HCT116 (cell line): ENCODE measurements around the gene TMEM91. TPM values are rescaled to one million over a fixed set of nuclear protein-coding genes. Genes with fewer than 3 reads are reported as not detected.

Source experiments
- ATAC-seq: fragments of 200-7000 bp; cut with Tn5 transposase; 2 replicates; pipeline ENCODE4 v1.9.1; 2020; ENCODE audit warnings: mild to moderate bottlenecking, moderate library complexity
- BruUV-seq: library from RNA; stranded (reverse); fragments of 400-500 nt; replicated peaks from 2 replicates; lab custom pipeline; 2021; lab: Mats Ljungman, UMichigan
- CTCF ChIA-PET: fragments of 300-600 bp; sonication (Branson Sonifier 250); formaldehyde crosslinking; loops from one replicate; lab custom pipeline; 2021; ENCODE audit warnings: antibody characterized with exemption; lab: Charles Lee
- POLR2A ChIA-PET: fragments of 300-600, 350-600 bp; sonication (Branson Sonifier 250); formaldehyde crosslinking; loops from one replicate; lab custom pipeline; 2021; ENCODE audit warnings: antibody characterized with exemption; lab: Charles Lee
- RAD21 ChIA-PET, 2 experiments: fragments of 300-600 bp; sonication (Branson Sonifier 250); formaldehyde crosslinking; loops; one replicate each; lab custom pipeline; 2023; ENCODE audit warnings: low total read pairs in 2 of 2; ENCODE audit not compliant: uncharacterized antibody in 2 of 2, unreplicated experiment in 2 of 2, low non-redundant PET in 1 of 2; lab: Charles Lee
- DNase-seq: peaks from one replicate; pipeline ENCODE4 v3.0.0-alpha.2; 2010; ENCODE audit warnings: low read depth, low spot score
- H2AFZ ChIP-seq: fragments of 200-600 bp; shearing (Covaris generic), sonication (generic); 2 replicates; pipeline ENCODE4 v1.6.1; 2017; ENCODE audit warnings: low read depth, mixed run types, mixed read lengths, antibody characterized with exemption, low read length; ENCODE audit not compliant: poor library complexity, severe bottlenecking
- H3K27ac ChIP-seq: 2 replicates; pipeline ENCODE4 v1.5.1; 2012; ENCODE audit warnings: low read depth, low read length
- H3K27me3 ChIP-seq: fragments of 200-600 bp; sonication (generic); 2 replicates; pipeline ENCODE4 v1.6.1; 2016; ENCODE audit warnings: mixed run types, low read length, mixed read lengths; ENCODE audit not compliant: insufficient read depth
- H3K36me3 ChIP-seq, 2 experiments: fragments of 200-500 bp in 1 of 2; fragments of 200-600 bp in 1 of 2; sonication (Bioruptor generic) in 1 of 2; sonication (generic) in 1 of 2; 2 replicates each; pipeline versions ENCODE4 v1.5.1 to v1.6.1; 2014 to 2016; ENCODE audit warnings: low read length in 2 of 2, inconsistent platforms in 1 of 2, mixed read lengths in 1 of 2, mixed run types in 1 of 2; ENCODE audit not compliant: insufficient read depth in 2 of 2, control insufficient read depth in 1 of 2
- H3K4me1 ChIP-seq, 2 experiments: fragments of 200-600 bp in 1 of 2; sonication (generic) in 1 of 2; 2 replicates each; pipeline versions ENCODE4 v1.5.1 to v1.6.1; 2012 to 2017; ENCODE audit warnings: low read length in 2 of 2, inconsistent platforms in 1 of 2, mild to moderate bottlenecking in 1 of 2, mixed read lengths in 1 of 2, mixed run types in 1 of 2, moderate library complexity in 1 of 2; ENCODE audit not compliant: insufficient read depth in 2 of 2, control insufficient read depth in 1 of 2
- H3K4me2 ChIP-seq: fragments of 200-600 bp; sonication (generic); 2 replicates; pipeline ENCODE4 v1.6.1; 2017; ENCODE audit warnings: mixed run types, low read length, mixed read lengths
- H3K4me3 ChIP-seq, 2 experiments: fragments of 200-600 bp in 1 of 2; sonication (generic) in 1 of 2; replicated peaks in 1 of 2; 2 replicates each; pipeline ENCODE4 v1.5.1; 2011 to 2016; ENCODE audit warnings: low read length in 2 of 2, control low read depth in 1 of 2, low read depth in 1 of 2, mild to moderate bottlenecking in 1 of 2, mixed read lengths in 1 of 2, mixed run types in 1 of 2
- H3K79me2 ChIP-seq: fragments of 200-600 bp; sonication (generic); 2 replicates; pipeline ENCODE4 v1.6.1; 2017; ENCODE audit warnings: mild to moderate bottlenecking, mixed run types, low read length, moderate library complexity, mixed read lengths; ENCODE audit not compliant: insufficient read depth
- H3K9ac ChIP-seq: fragments of 200-600 bp; sonication (generic); 2 replicates; pipeline ENCODE4 v1.6.1; 2016; ENCODE audit warnings: low read length, mixed read lengths
- H3K9me2 ChIP-seq: fragments of 200-600 bp; sonication (generic), shearing (Covaris generic); 2 replicates; pipeline ENCODE4 v1.6.1; 2017; ENCODE audit warnings: mixed run types, mild to moderate bottlenecking, moderate library complexity; ENCODE audit not compliant: insufficient read depth
- H3K9me3 ChIP-seq, 2 experiments: fragments of 200-500 bp in 1 of 2; fragments of 200-600 bp in 1 of 2; sonication (Bioruptor generic) in 1 of 2; sonication (generic) in 1 of 2; 2 replicates each; pipeline ENCODE4 v1.6.1; 2014 to 2017; ENCODE audit warnings: low read length in 2 of 2, mixed read lengths in 2 of 2, inconsistent platforms in 1 of 2, low read depth in 1 of 2, mild to moderate bottlenecking in 1 of 2, mixed run types in 1 of 2, moderate library complexity in 1 of 2; ENCODE audit not compliant: control insufficient read depth in 1 of 2, insufficient read depth in 1 of 2
- H4K20me1 ChIP-seq: fragments of 200-600 bp; sonication (generic), shearing (Covaris generic); 2 replicates; pipeline ENCODE4 v1.6.1; 2017; ENCODE audit warnings: mixed run types, mild to moderate bottlenecking, moderate library complexity; ENCODE audit not compliant: insufficient read depth
- CBX3 ChIP-seq: IDR thresholded peaks from 2 replicates; pipeline ENCODE4 v1.6.1; 2012; ENCODE audit warnings: low read depth
- EGR1 ChIP-seq: IDR thresholded peaks from 2 replicates; pipeline ENCODE4 v1.6.1; 2012; ENCODE audit warnings: low read depth
- ELF1 ChIP-seq: IDR thresholded peaks from 2 replicates; pipeline ENCODE4 v1.6.1; 2012; ENCODE audit warnings: low read depth, borderline replicate concordance
- EZH2phosphoT487 ChIP-seq: fragments of 200-600 bp; IDR thresholded peaks from 2 replicates; pipeline ENCODE4 v1.6.1; 2018; ENCODE audit warnings: antibody characterized with exemption, borderline replicate concordance
- FOSL1 ChIP-seq: IDR thresholded peaks from 2 replicates; pipeline ENCODE4 v1.6.1; 2012; ENCODE audit warnings: low read depth
- JUND ChIP-seq: IDR thresholded peaks from 2 replicates; pipeline ENCODE4 v1.6.1; 2012
- POLR2AphosphoS5 ChIP-seq: IDR thresholded peaks from 2 replicates; pipeline ENCODE4 v1.6.1; 2011; ENCODE audit warnings: mild to moderate bottlenecking, low read depth, low read length, moderate library complexity
- SIN3A ChIP-seq: IDR thresholded peaks from 2 replicates; pipeline ENCODE4 v1.6.1; 2012; ENCODE audit warnings: low read depth
- SP1 ChIP-seq: IDR thresholded peaks from 2 replicates; pipeline ENCODE4 v1.6.1; 2012; ENCODE audit warnings: low read depth
- SRF ChIP-seq: IDR thresholded peaks from 2 replicates; pipeline ENCODE4 v1.6.1; 2012; ENCODE audit warnings: low read depth
- TCF7L2 ChIP-seq: IDR thresholded peaks from 2 replicates; pipeline ENCODE4 v1.7.0; 2011; ENCODE audit warnings: borderline replicate concordance, inconsistent platforms; ENCODE audit not compliant: insufficient read depth, insufficient read length; ENCODE audit errors: extremely low read depth
- YY1 ChIP-seq: IDR thresholded peaks from 2 replicates; pipeline ENCODE4 v1.6.1; 2011; ENCODE audit warnings: low read length, low read depth, moderate library complexity, mild to moderate bottlenecking; ENCODE audit not compliant: insufficient replicate concordance; ENCODE audit errors: extremely low read depth
- ZFX ChIP-seq: fragments of 450-650 bp; IDR thresholded peaks from 2 replicates; pipeline ENCODE4 v1.6.1; 2017
- intact Hi-C: fragments of 100-400 bp; cut with micrococcal nuclease; formaldehyde crosslinking; loops from 2 replicates; pipeline ENCODE4 v1.10.0; 2022
- total RNA-seq: library from RNA; stranded (reverse); gene quantifications from one replicate; pipeline ENCODE4 v1.2.1, GENCODE V29; 2021; ENCODE audit not compliant: unreplicated experiment
- TF ChIP-seq, protein P1 (sequence below): IDR thresholded peaks from 2 replicates; pipeline ENCODE4 v1.6.1; 2011; ENCODE audit warnings: mild to moderate bottlenecking, low read length, moderate library complexity; ENCODE audit not compliant: insufficient replicate concordance; ENCODE audit errors: extremely low read depth
- TF ChIP-seq, protein P2 (sequence below), 3 experiments: fragments of 200-600 bp in 1 of 3; sonication (generic) in 1 of 3; IDR thresholded peaks in 2 of 3; conservative IDR thresholded peaks in 1 of 3; 2 replicates each; pipeline ENCODE4 v1.5.1; 2012 to 2017; ENCODE audit warnings: low read depth in 2 of 3, low read length in 2 of 3, antibody characterized with exemption in 1 of 3, borderline replicate concordance in 1 of 3, control low read depth in 1 of 3, mild to moderate bottlenecking in 1 of 3, mixed read lengths in 1 of 3, mixed run types in 1 of 3, moderate library complexity in 1 of 3; ENCODE audit not compliant: insufficient read depth in 1 of 3
- TF ChIP-seq, protein P3 (sequence below): IDR thresholded peaks from 2 replicates; pipeline ENCODE4 v1.6.1; 2012; ENCODE audit warnings: low read depth
- TF ChIP-seq, protein P4 (sequence below): IDR thresholded peaks from 2 replicates; pipeline ENCODE4 v1.6.1; 2012

TMEM91 gene
- total RNA-seq, 1 experiment from 2014 or later: 4.4 TPM

GRCh38 chr19:41425174-41426115, 49.1 kb downstream of the TMEM91 start:
- Histone ChIP-seq H3K9me3 (no peaks in the 10 kb centered on the region), H3K4me2 (no peak overlapping the region), H4K20me1 (no peaks in the 10 kb centered on the region), H3K79me2 (no peaks in the 10 kb centered on the region), H3K36me3 (no peaks in the 10 kb centered on the region; a peak in 1 of 4 replicates), H3K9me2 (no peaks in the 10 kb centered on the region), H3K9ac (no peak overlapping the region), H2AFZ (no peak overlapping the region), H3K4me3 (no peak overlapping the region), H3K4me1 (peaks cover 0 to 5% of the 10 kb centered on the region in 2 experiments; a peak in 2 of 4 replicates), H3K27ac (no peak overlapping the region), H3K27me3 (no peaks in the 10 kb centered on the region)
- ChIA-PET POLR2A (no interaction called here), RAD21 (no interaction called here), CTCF (no interaction called here)
- DNase-seq: no peak
- ATAC-seq: no peak
- no TSS peak for BruUV-seq
- intact Hi-C loops: no loop called here
- TF ChIP-seq EZH2phosphoT487 (no peak), SIN3A (no peak), POLR2AphosphoS5 (no peak), ELF1 (no peak), EGR1 (no peak), ZFX (no peak), CBX3 (no peak), TCF7L2 (no peak), SP1 (no peak), JUND (no peak), FOSL1 (no peak), SRF (no peak), YY1 (no peak)
- TF ChIP-seq, protein P1, sequence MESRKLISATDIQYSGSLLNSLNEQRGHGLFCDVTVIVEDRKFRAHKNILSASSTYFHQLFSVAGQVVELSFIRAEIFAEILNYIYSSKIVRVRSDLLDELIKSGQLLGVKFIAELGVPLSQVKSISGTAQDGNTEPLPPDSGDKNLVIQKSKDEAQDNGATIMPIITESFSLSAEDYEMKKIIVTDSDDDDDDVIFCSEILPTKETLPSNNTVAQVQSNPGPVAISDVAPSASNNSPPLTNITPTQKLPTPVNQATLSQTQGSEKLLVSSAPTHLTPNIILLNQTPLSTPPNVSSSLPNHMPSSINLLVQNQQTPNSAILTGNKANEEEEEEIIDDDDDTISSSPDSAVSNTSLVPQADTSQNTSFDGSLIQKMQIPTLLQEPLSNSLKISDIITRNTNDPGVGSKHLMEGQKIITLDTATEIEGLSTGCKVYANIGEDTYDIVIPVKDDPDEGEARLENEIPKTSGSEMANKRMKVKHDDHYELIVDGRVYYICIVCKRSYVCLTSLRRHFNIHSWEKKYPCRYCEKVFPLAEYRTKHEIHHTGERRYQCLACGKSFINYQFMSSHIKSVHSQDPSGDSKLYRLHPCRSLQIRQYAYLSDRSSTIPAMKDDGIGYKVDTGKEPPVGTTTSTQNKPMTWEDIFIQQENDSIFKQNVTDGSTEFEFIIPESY: no peak
- TF ChIP-seq, protein P2, sequence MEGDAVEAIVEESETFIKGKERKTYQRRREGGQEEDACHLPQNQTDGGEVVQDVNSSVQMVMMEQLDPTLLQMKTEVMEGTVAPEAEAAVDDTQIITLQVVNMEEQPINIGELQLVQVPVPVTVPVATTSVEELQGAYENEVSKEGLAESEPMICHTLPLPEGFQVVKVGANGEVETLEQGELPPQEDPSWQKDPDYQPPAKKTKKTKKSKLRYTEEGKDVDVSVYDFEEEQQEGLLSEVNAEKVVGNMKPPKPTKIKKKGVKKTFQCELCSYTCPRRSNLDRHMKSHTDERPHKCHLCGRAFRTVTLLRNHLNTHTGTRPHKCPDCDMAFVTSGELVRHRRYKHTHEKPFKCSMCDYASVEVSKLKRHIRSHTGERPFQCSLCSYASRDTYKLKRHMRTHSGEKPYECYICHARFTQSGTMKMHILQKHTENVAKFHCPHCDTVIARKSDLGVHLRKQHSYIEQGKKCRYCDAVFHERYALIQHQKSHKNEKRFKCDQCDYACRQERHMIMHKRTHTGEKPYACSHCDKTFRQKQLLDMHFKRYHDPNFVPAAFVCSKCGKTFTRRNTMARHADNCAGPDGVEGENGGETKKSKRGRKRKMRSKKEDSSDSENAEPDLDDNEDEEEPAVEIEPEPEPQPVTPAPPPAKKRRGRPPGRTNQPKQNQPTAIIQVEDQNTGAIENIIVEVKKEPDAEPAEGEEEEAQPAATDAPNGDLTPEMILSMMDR (IDR thresholded peaks at IDR 0.05 in 2 of 3, conservative IDR thresholded peaks at IDR 0.05 in 1 of 3; ENCODE audit: borderline replicate concordance in 1 of 3, insufficient read depth in 1 of 3, low read depth in 2 of 3, low read length in 2 of 3): no peak
- TF ChIP-seq, protein P3, sequence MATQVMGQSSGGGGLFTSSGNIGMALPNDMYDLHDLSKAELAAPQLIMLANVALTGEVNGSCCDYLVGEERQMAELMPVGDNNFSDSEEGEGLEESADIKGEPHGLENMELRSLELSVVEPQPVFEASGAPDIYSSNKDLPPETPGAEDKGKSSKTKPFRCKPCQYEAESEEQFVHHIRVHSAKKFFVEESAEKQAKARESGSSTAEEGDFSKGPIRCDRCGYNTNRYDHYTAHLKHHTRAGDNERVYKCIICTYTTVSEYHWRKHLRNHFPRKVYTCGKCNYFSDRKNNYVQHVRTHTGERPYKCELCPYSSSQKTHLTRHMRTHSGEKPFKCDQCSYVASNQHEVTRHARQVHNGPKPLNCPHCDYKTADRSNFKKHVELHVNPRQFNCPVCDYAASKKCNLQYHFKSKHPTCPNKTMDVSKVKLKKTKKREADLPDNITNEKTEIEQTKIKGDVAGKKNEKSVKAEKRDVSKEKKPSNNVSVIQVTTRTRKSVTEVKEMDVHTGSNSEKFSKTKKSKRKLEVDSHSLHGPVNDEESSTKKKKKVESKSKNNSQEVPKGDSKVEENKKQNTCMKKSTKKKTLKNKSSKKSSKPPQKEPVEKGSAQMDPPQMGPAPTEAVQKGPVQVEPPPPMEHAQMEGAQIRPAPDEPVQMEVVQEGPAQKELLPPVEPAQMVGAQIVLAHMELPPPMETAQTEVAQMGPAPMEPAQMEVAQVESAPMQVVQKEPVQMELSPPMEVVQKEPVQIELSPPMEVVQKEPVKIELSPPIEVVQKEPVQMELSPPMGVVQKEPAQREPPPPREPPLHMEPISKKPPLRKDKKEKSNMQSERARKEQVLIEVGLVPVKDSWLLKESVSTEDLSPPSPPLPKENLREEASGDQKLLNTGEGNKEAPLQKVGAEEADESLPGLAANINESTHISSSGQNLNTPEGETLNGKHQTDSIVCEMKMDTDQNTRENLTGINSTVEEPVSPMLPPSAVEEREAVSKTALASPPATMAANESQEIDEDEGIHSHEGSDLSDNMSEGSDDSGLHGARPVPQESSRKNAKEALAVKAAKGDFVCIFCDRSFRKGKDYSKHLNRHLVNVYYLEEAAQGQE: no peak
- TF ChIP-seq, protein P4, sequence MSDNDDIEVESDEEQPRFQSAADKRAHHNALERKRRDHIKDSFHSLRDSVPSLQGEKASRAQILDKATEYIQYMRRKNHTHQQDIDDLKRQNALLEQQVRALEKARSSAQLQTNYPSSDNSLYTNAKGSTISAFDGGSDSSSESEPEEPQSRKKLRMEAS: no peak
